Endothelial cell of umbilical vein (primary cell): ENCODE results near the gene TOMM7. TPM values are rescaled to one million over a fixed set of nuclear protein-coding genes. Genes with fewer than 3 reads are reported as not detected.

Experiments used
- BruUV-seq: library from RNA; stranded (reverse); fragments of 400-500 nt; replicated peaks from 2 replicates; lab custom pipeline; 2021; lab: Mats Ljungman, UMichigan
- CTCF ChIA-PET: fragments of 300-600, 350-600 bp; sonication (Branson Sonifier 250); formaldehyde crosslinking; loops from one replicate; lab custom pipeline; 2021; ENCODE audit warnings: antibody characterized with exemption, inconsistent platforms; lab: Charles Lee
- POLR2A ChIA-PET: fragments of 300-600, 350-600 bp; sonication (Branson Sonifier 250); formaldehyde crosslinking; loops from one replicate; lab custom pipeline; 2021; ENCODE audit warnings: antibody characterized with exemption, inconsistent platforms; lab: Charles Lee
- DNase-seq: peaks from one replicate; pipeline ENCODE4 v3.0.0-alpha.2; 2011; ENCODE audit warnings: low read depth, low spot score
- FAIRE-seq: peaks from 2 replicates; lab custom pipeline; 2011; peaks lifted over from hg19 to GRCh38; lab: Jason Lieb, UNC
- H2AFZ ChIP-seq: 2 replicates; pipeline ENCODE4 v1.6.0; 2012; ENCODE audit warnings: low read depth, low read length, control low read depth, inconsistent platforms
- H3K27ac ChIP-seq: 2 replicates; pipeline ENCODE4 v1.5.1; 2011; ENCODE audit warnings: low read depth, mild to moderate bottlenecking, control low read depth, low read length, moderate library complexity; ENCODE audit not compliant: insufficient read depth
- H3K27me3 ChIP-seq, 2 experiments: 2 replicates each; pipeline versions ENCODE4 v1.6.0 to v1.6.1; 2011; ENCODE audit warnings: low read length in 2 of 2, mixed read lengths in 1 of 2; ENCODE audit not compliant: control insufficient read depth in 2 of 2, insufficient read depth in 2 of 2
- H3K36me3 ChIP-seq, 2 experiments: 2 replicates in 1 of 2; 3 replicates in 1 of 2; pipeline ENCODE4 v1.5.1; 2011; ENCODE audit warnings: low read length in 2 of 2, mild to moderate bottlenecking in 1 of 2, moderate library complexity in 1 of 2; ENCODE audit not compliant: control insufficient read depth in 2 of 2, insufficient read depth in 2 of 2; ENCODE audit errors: extremely low read depth in 1 of 2
- H3K4me1 ChIP-seq: 3 replicates; pipeline ENCODE4 v1.5.1; 2011; ENCODE audit warnings: mild to moderate bottlenecking, low read length; ENCODE audit not compliant: control insufficient read depth, insufficient read depth; ENCODE audit errors: extremely low read depth
- H3K4me2 ChIP-seq: 2 replicates; pipeline ENCODE4 v1.6.1; 2011; ENCODE audit warnings: low read length, control low read depth, mixed read lengths; ENCODE audit not compliant: insufficient read depth
- H3K4me3 ChIP-seq, 3 experiments: fragments of 200-600 bp in 1 of 3; sonication (generic), shearing (Covaris generic) in 1 of 3; replicated peaks in 1 of 3; 2 replicates each; pipeline ENCODE4 v1.5.1; 2011 to 2016; ENCODE audit warnings: control low read depth in 3 of 3, low read length in 3 of 3, mild to moderate bottlenecking in 2 of 3, inconsistent platforms in 1 of 3, low read depth in 1 of 3, moderate library complexity in 1 of 3; ENCODE audit not compliant: insufficient read depth in 1 of 3
- H3K79me2 ChIP-seq: 2 replicates; pipeline ENCODE4 v1.6.0; 2012; ENCODE audit warnings: low read length, inconsistent platforms; ENCODE audit not compliant: control insufficient read depth, insufficient read depth
- H3K9ac ChIP-seq: replicated peaks from 2 replicates; pipeline ENCODE3; 2011; ENCODE audit warnings: low read length, control low read depth; ENCODE audit not compliant: insufficient read depth; ENCODE audit errors: extremely low read depth
- H3K9me1 ChIP-seq: replicated peaks from 3 replicates; pipeline ENCODE4 v1.6.0; 2011; ENCODE audit warnings: mild to moderate bottlenecking, low read length; ENCODE audit not compliant: control insufficient read depth, insufficient read depth; ENCODE audit errors: extremely low read depth
- H3K9me3 ChIP-seq: replicated peaks from 2 replicates; pipeline ENCODE4 v1.5.1; 2012; ENCODE audit warnings: low read length, inconsistent platforms; ENCODE audit not compliant: control insufficient read depth, insufficient read depth
- H4K20me1 ChIP-seq: replicated peaks from 2 replicates; pipeline ENCODE3; 2011; ENCODE audit warnings: mild to moderate bottlenecking, low read length; ENCODE audit not compliant: control insufficient read depth, insufficient read depth; ENCODE audit errors: extremely low read depth
- CTCF ChIP-seq, 2 donors: IDR thresholded peaks; 1 replicate in 1 of 2; 2 replicates in 1 of 2; pipeline ENCODE4 v1.5.1; 2011; ENCODE audit warnings: low read length in 2 of 2, mild to moderate bottlenecking in 2 of 2, moderate library complexity in 2 of 2, control low read depth in 1 of 2, inconsistent platforms in 1 of 2, low read depth in 1 of 2; ENCODE audit not compliant: insufficient read depth in 1 of 2; ENCODE audit errors: extremely low read depth in 1 of 2
- EZH2 ChIP-seq: IDR thresholded peaks from 2 replicates; pipeline ENCODE4 v1.6.1; 2012; ENCODE audit warnings: borderline replicate concordance, low read depth, mild to moderate bottlenecking, moderate library complexity, low read length, inconsistent platforms; ENCODE audit not compliant: severe bottlenecking
- FOS ChIP-seq: IDR thresholded peaks from 2 replicates; pipeline ENCODE4 v1.6.1; 2011; ENCODE audit warnings: mild to moderate bottlenecking, low read length, moderate library complexity, borderline replicate concordance; ENCODE audit not compliant: insufficient read depth
- GATA2 ChIP-seq: IDR thresholded peaks from 2 replicates; pipeline ENCODE4 v1.7.0; 2011; ENCODE audit warnings: low read depth, mild to moderate bottlenecking, moderate library complexity, mixed read lengths, low read length; ENCODE audit not compliant: insufficient read length, insufficient read depth
- JUN ChIP-seq: IDR thresholded peaks from 2 replicates; pipeline ENCODE4 v1.6.1; 2011; ENCODE audit warnings: borderline replicate concordance, low read depth; ENCODE audit not compliant: insufficient read length, insufficient read depth
- MAX ChIP-seq: IDR thresholded peaks from 2 replicates; pipeline ENCODE4 v1.6.1; 2011; ENCODE audit not compliant: insufficient read depth, insufficient read length
- MYC ChIP-seq: IDR thresholded peaks from one replicate; pipeline ENCODE4 v1.6.1; 2011; ENCODE audit warnings: mild to moderate bottlenecking, low read depth, low read length
- POLR2A ChIP-seq: IDR thresholded peaks from 2 replicates; pipeline ENCODE4 v1.6.1; 2012; ENCODE audit warnings: low read depth, mild to moderate bottlenecking, control low read depth, low read length
- POLR2AphosphoS5 ChIP-seq: IDR thresholded peaks from 2 replicates; pipeline ENCODE4 v1.6.1; 2012; ENCODE audit warnings: low read depth, mild to moderate bottlenecking, control low read depth, low read length, moderate library complexity; ENCODE audit not compliant: insufficient read depth
- dilution Hi-C: fragments of 300-500 bp; cut with MboI; formaldehyde crosslinking; loops from one replicate; pipeline ENCODE4 v1.15.0; 2019; ENCODE audit warnings: low sequenced_read_pairs; ENCODE audit not compliant: extremely low pct_ligation_motif_present
- intact Hi-C: fragments of 100-400 bp; cut with micrococcal nuclease; formaldehyde crosslinking; loops from one replicate; pipeline ENCODE4 v1.10.0; 2022
- polyA plus RNA-seq, 4 experiments: library from polyadenylated mRNA; depleted of rRNA in 3 of 4; stranded (reverse) in 3 of 4; unstranded in 1 of 4; fragments of >200 nt; gene quantifications; 2 replicates each; pipeline versions ENCODE4 v1.2.1 to v1.2.3, GENCODE V29; 2011 to 2012; ENCODE audit warnings: missing spikeins in 1 of 4
- total RNA-seq: library from RNA; stranded (reverse); gene quantifications from 2 replicates; pipeline ENCODE4 v1.2.3, GENCODE V29; 2021

The TOMM7 gene
- total and polyA plus RNA-seq, 2 donors (not counting 3 experiments of a cell fraction or from before 2014, with no cell fraction given) = 185 to 528 TPM

GRCh38 chr7:22814261-22815208 is 8.1 kb downstream of the TOMM7 start:
- dilution Hi-C loops = no loop called here
- no peaks in the 10 kb centered on the region for H4K20me1 ChIP-seq
- H3K9me3 ChIP-seq = no peaks in the 10 kb centered on the region
- no peak overlapping the region for H2AFZ ChIP-seq
- FAIRE-seq (no peak), DNase-seq (no peak)
- H3K4me3 ChIP-seq = no peak overlapping the region
- no peak overlapping the region for H3K4me2 ChIP-seq
- POLR2A ChIA-PET = no interaction called here
- peaks cover 9% of the 10 kb centered on the region in 2 experiments for H3K36me3 ChIP-seq
- TF ChIP-seq FOS (peak; percentile 33), MAX (no peak), JUN (peak; percentile 11)
- no peaks in the 10 kb centered on the region for H3K4me1 ChIP-seq
- CTCF ChIA-PET = no interaction called here
- intact Hi-C loops = no loop called here
- no peaks in the 10 kb centered on the region for H3K27me3 ChIP-seq
- peaks cover 4% of the 10 kb centered on the region for H3K79me2 ChIP-seq
- no TSS peak for BruUV-seq
- H3K27ac ChIP-seq = no peak overlapping the region
- H3K9me1 ChIP-seq = no peaks in the 10 kb centered on the region
- H3K9ac ChIP-seq = no peak overlapping the region

GRCh38 chr7:22812353-22812752 is 10.3 kb downstream of the TOMM7 start:
- POLR2A ChIA-PET = no interaction called here
- Histone ChIP-seq H3K4me3 (no peak overlapping the region), H3K27me3 (no peaks in the 10 kb centered on the region), H3K79me2 (no peaks in the 10 kb centered on the region), H3K4me1 (no peaks in the 10 kb centered on the region), H3K27ac (no peak overlapping the region), H3K4me2 (no peak overlapping the region), H3K9ac (no peak overlapping the region), H3K9me3 (no peaks in the 10 kb centered on the region), H2AFZ (no peak overlapping the region), H3K36me3 (peaks cover 9% of the 10 kb centered on the region in 2 experiments), H4K20me1 (no peaks in the 10 kb centered on the region), H3K9me1 (no peaks in the 10 kb centered on the region)
- dilution Hi-C loops = no loop called here
- TF ChIP-seq JUN = no peak
- TF ChIP-seq MAX = no peak
- no peak for TF ChIP-seq POLR2AphosphoS5
- no peak for TF ChIP-seq CTCF (IDR thresholded peaks at IDR 0.05; ENCODE audit: extremely low read depth in 1 of 2, insufficient read depth in 1 of 2, low read depth in 1 of 2, low read length in 2 of 2)
- no peak for TF ChIP-seq MYC
- TF ChIP-seq EZH2 = no peak
- no peak for TF ChIP-seq GATA2
- no peak for TF ChIP-seq FOS
- TF ChIP-seq POLR2A = no peak
- BruUV-seq = no TSS peak
- FAIRE-seq (no peak), DNase-seq (no peak)
- CTCF ChIA-PET = interaction anchor here (1.1 to 1.4 kb wide), 3 partner anchors 8 to 274 kb away, joined by 3 to 4 read pairs (median 3); partner anchors contain the start of gene TOMM7
- intact Hi-C loops = no loop called here
